ENCODE data around the gene FOS. TPM values are rescaled to one million over a fixed set of nuclear protein-coding genes. Genes with fewer than 3 reads are reported as not detected.

FOS gene
- total and polyA plus RNA-seq, 2 of the 13 experiments (the other 11 are each of a cell fraction or from before 2014, with no cell fraction given), result 15.9 to 24.2 TPM

- TF ChIP-seq PRDM4 (CRISPR knock-in tag; IDR thresholded peaks at IDR 0.05; ENCODE audit: borderline replicate concordance) (no peak), SPEN (CRISPR knock-in tag; IDR thresholded peaks at IDR 0.05; ENCODE audit: low read depth) (no peak), ZNF761 (CRISPR knock-in tag; conservative IDR thresholded peaks at IDR 0.05) (no peak), HMGXB4 (CRISPR knock-in tag; IDR thresholded peaks at IDR 0.05; ENCODE audit: borderline replicate concordance in 1 of 2, low read depth in 1 of 2) (no peak), KAT8 (CRISPR knock-in tag; IDR thresholded peaks at IDR 0.05) (no peak), KLF9 (CRISPR knock-in tag; IDR thresholded peaks at IDR 0.05; ENCODE audit: low read depth) (no peak), ZNF383 (CRISPR knock-in tag; IDR thresholded peaks at IDR 0.05; ENCODE audit: borderline replicate concordance) (no peak), ZNF816 (CRISPR knock-in tag; IDR thresholded peaks at IDR 0.05; ENCODE audit: borderline replicate concordance) (no peak), CENPX (CRISPR knock-in tag; IDR thresholded peaks at IDR 0.05) (no peak), ZNF264 (CRISPR knock-in tag; IDR thresholded peaks at IDR 0.05) (no peak), CREB1 (IDR thresholded peaks at IDR 0.05) (no peak), CREB1 (CRISPR knock-in tag; IDR thresholded peaks at IDR 0.05) (peak; percentile 39; the same call in 1 of the 2 replicates), TRIM24 (CRISPR knock-in tag; IDR thresholded peaks at IDR 0.05) (no peak), FOXC1 (CRISPR knock-in tag; IDR thresholded peaks at IDR 0.05; ENCODE audit: borderline replicate concordance) (no peak), PITX1 (CRISPR knock-in tag; IDR thresholded peaks at IDR 0.05) (no peak), ZNF362 (CRISPR knock-in tag; IDR thresholded peaks at IDR 0.05; ENCODE audit: borderline replicate concordance) (no peak), ZNF432 (CRISPR knock-in tag; IDR thresholded peaks at IDR 0.05; ENCODE audit: borderline replicate concordance) (no peak), SMAD3 (CRISPR knock-in tag; IDR thresholded peaks at IDR 0.05) (no peak)
- TF ChIP-seq, protein P1, sequence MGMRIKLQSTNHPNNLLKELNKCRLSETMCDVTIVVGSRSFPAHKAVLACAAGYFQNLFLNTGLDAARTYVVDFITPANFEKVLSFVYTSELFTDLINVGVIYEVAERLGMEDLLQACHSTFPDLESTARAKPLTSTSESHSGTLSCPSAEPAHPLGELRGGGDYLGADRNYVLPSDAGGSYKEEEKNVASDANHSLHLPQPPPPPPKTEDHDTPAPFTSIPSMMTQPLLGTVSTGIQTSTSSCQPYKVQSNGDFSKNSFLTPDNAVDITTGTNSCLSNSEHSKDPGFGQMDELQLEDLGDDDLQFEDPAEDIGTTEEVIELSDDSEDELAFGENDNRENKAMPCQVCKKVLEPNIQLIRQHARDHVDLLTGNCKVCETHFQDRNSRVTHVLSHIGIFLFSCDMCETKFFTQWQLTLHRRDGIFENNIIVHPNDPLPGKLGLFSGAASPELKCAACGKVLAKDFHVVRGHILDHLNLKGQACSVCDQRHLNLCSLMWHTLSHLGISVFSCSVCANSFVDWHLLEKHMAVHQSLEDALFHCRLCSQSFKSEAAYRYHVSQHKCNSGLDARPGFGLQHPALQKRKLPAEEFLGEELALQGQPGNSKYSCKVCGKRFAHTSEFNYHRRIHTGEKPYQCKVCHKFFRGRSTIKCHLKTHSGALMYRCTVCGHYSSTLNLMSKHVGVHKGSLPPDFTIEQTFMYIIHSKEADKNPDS (CRISPR knock-in tag; IDR thresholded peaks at IDR 0.05), result no peak
- TF ChIP-seq, protein P2, sequence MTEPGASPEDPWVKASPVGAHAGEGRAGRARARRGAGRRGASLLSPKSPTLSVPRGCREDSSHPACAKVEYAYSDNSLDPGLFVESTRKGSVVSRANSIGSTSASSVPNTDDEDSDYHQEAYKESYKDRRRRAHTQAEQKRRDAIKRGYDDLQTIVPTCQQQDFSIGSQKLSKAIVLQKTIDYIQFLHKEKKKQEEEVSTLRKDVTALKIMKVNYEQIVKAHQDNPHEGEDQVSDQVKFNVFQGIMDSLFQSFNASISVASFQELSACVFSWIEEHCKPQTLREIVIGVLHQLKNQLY (CRISPR knock-in tag; IDR thresholded peaks at IDR 0.05), result 0 out of 2 replicates have a peak, but pooled peaks have one; percentile 44
- TF ChIP-seq, protein P3, sequence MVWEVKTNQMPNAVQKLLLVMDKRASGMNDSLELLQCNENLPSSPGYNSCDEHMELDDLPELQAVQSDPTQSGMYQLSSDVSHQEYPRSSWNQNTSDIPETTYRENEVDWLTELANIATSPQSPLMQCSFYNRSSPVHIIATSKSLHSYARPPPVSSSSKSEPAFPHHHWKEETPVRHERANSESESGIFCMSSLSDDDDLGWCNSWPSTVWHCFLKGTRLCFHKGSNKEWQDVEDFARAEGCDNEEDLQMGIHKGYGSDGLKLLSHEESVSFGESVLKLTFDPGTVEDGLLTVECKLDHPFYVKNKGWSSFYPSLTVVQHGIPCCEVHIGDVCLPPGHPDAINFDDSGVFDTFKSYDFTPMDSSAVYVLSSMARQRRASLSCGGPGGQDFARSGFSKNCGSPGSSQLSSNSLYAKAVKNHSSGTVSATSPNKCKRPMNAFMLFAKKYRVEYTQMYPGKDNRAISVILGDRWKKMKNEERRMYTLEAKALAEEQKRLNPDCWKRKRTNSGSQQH (CRISPR knock-in tag; IDR thresholded peaks at IDR 0.05; ENCODE audit: low read depth), result no peak
These were observed 7.7 kb downstream of the FOS start (continued) for GRCh38 chr14:75286313-75286712.
